Neuron (in vitro differentiated cells): ENCODE results near the gene RNLS.

ENCODE experiments used
- H2AFZ ChIP-seq: one replicate; pipeline ENCODE4 v1.6.1; 2013; ENCODE audit warnings: low read depth, mild to moderate bottlenecking, inconsistent platforms, low read length, moderate library complexity
- H3K27me3 ChIP-seq: one replicate; pipeline ENCODE4 v1.6.1; 2013; ENCODE audit warnings: low read length; ENCODE audit not compliant: insufficient read depth
- H3K36me3 ChIP-seq: one replicate; pipeline ENCODE4 v1.6.1; 2013; ENCODE audit warnings: low read length; ENCODE audit not compliant: insufficient read depth
- H3K4me1 ChIP-seq: one replicate; pipeline ENCODE4 v1.6.1; 2013; ENCODE audit warnings: low read length; ENCODE audit not compliant: insufficient read depth
- H3K4me3 ChIP-seq: 2 replicates; pipeline ENCODE4 v1.5.1; 2013; ENCODE audit warnings: mild to moderate bottlenecking, low read length, moderate library complexity
- H3K9me3 ChIP-seq: one replicate; pipeline ENCODE4 v1.6.1; 2013; ENCODE audit warnings: low read length

RNLS gene

DNA sequence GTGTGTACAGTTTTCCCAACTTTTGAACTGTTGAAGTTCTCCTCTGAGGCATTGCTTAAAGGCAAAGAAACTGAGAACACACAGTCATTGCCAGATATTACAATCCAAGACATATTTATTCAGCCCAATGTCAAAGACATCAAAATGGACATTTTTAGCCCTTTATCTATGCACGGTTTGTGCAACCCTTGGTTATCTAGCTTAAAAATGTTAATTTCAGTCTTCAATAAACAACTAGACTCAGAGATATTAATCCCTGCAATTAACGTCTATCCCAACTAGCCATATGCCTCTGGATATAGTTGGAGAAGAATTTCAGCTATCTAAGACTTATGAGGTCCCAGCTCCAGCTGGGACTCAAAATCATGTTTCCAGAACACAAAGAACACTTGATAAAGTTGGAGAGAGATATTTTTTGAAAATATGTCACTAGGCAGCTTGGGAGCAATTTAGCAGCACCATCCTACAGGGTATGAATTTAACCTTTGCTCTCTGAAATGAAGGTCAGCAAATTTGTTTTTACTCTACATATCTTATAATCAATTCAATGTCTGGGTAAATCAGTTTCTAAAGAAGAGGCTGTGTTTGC, 357.0 kb downstream of the RNLS start:
- no peaks in the 10 kb centered on the region for H3K36me3 ChIP-seq
- peaks cover 11% of the 10 kb centered on the region for H3K4me1 ChIP-seq
- H2AFZ ChIP-seq, result no peak overlapping the region
- H3K9me3 ChIP-seq, result no peaks in the 10 kb centered on the region
- no peak overlapping the region for H3K4me3 ChIP-seq
- H3K27me3 ChIP-seq, result no peaks in the 10 kb centered on the region
